Stimulated activated CD4-positive, alpha-beta T cell treated with anti-CD3 and anti-CD28 coated beads, Interleukin-15, amount 100 ng/mL, for 48 hours (primary cell): Measurements from ENCODE around the gene ZNF697.
"Not testable (repeated sequence)": the region's sequence is repeated elsewhere in the genome, so short reads cannot be mapped to it uniquely, and the experiment has no call there.

ENCODE experiments used
- DNase-seq, 2 donors: peaks; one replicate each; pipeline ENCODE4 v3.0.0-alpha.2; 2020; ENCODE audit warnings: low read depth in 2 of 2

ZNF697 gene

DNA sequence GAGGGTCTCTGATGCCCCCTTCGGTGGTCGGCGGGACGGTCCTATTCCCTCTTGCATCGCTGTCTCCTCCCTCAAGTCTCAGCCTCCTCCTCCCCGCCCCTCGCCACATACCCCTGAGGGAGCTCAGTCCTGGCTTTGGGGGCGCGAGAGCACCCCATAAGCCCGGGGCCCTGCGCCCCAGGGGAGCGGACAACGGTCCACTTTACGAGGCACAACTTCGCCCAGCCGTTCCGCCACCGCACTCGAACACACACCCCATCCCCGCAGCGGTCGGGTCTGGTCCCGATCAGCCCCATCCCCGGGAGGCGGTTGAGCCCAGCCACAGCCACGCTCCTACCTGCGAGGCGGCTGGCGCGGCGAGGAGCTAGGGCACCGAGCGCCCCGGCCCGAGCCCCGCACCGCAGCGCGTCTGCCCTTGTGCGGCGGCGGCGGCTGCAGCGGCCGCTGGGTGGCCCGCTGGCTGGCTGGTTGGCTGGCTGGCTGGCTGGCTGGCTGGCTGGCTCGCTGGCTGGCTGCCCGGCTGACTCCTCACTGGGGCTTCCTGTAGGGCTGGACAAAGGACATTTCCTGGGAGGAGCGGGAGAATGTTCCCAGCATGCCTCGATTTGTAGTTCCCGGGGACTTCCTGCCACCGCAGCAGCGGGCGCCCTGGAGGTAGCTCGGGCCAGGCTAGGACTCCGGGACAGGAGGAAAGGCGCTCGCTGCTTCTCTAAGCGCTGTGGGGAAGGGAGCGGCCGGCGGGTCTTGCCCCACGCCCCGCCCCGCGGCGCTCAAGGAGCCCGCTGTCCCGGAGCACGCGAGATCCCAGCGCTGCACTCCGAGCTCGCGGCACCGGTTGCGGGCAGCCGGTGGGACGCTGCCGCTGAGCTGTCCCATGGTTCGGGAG, at the start of gene ZNF697:
ZNF697 (minus strand) TSS at position 533 of the 886 bp plus-strand sequence. CDS start 22,166 bp downstream, outside the sequence.
- DNase-seq = peak; percentile 10 to 22

- no peak for DNase-seq
These were observed 49.5 kb upstream of the ZNF697 start for GRCh38 chr1:119697598-119697997.

DNA sequence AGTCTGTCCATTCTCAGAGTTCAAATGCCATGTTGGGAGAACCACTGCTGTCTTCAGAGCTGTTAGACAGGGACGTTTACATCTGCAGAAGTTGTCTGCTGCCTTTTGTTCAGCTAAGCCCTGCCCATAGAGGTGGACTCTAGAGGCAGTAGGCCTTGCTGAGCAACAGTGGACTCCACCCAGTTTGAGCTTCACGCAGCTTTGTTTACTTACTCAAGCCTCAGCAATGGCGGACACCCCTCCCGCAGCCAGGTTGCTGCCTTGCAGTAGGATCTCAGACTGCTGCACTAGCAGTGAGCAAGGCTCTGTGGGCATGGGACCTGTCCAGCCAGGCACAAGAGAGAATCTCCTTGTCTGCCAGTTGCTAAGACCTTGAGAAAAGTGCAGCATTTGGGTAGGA, 48.8 kb upstream of the ZNF697 start:
- DNase-seq = not testable (repeated sequence)

DNA sequence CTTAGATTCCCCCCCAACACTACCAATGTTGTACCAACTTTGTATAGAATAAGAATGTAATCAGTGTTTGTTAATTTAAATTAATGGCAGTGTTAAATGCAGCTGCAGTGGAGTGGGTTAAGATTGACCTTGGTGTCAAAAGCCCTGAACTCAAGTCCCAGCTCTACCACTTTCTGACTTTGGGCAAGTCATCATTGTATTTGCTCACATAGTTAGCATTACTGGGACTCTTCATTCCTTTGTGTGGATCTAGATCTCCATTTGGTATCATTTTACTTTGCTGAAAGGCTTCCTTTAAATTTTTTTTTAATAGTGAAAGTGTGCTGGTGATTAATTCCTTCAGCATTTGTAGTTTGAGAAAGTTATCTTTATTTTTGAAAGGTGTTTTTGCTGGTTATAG, 41.4 kb upstream of the ZNF697 start:
- DNase-seq = no peak

GRCh38 chr1:119688810-119689209, 40.7 kb upstream of the ZNF697 start:
- no peak for DNase-seq

- no peak for DNase-seq
These were observed 39.5 kb upstream of the ZNF697 start for GRCh38 chr1:119687434-119688079.

DNA sequence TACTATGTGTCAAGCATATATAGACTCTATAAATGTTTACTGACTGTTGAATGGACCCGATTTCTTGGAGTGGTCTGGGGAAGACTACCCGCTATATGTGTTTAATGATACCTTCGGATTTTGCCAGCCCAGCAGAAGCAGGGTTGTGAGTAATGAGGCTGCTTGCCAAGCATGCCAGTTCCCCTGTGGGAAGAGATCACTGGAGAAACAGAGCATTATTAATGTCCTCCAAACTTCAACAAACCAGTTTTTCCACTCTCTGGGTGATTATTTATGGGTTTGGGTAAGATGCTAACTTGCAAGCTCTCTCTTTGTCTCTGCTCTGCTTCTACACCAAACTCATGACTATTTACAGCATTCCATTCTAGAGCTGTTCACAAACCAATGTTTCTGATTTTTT, 38.6 kb upstream of the ZNF697 start:
- no peak for DNase-seq

DNA sequence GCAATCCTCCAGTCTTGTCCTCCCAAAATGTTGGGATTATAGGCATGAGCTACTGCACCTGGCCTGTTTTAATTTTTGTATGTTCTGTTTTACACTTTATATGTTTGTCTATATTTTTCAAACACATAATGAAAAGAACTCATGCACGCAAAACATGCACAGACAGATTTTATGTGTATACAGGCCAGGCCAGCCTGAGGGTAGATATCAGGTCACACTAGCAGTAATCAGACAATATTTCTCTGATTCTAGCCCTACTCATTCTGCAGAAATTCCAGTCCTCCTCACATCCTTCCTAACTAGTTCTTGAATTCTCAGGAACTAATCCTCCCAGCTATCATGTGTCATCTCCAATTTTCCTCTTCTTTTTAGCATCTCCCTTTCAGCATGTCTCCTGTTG, 35.8 kb upstream of the ZNF697 start:
- DNase-seq = no peak

GRCh38 chr1:119682141-119682540, 34.1 kb upstream of the ZNF697 start:
- DNase-seq = no peak

GRCh38 chr1:119681560-119681959, 33.5 kb upstream of the ZNF697 start:
- no peak for DNase-seq

- DNase-seq = no peak
These were observed 32.7 kb upstream of the ZNF697 start for GRCh38 chr1:119680723-119681122.

DNA sequence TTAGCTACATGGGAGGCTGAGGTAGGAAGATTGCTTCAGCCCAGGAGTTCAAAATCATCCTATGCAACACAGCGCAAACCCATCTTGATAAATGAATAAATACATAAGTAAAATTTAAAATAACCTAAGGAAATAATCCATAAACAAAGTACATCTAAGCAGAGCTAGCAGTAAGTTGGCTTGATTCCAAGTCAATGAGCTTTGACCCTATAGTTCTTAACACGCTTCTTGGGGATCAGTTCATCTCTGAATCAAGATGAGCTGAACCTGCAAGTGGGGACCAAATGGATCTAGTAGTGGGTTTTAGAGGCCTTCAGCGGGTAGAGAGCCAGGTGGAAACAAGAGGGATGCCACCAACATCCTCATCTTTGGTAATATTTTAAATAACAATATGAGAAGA, 32.1 kb upstream of the ZNF697 start:
- no peak for DNase-seq

GRCh38 chr1:119679223-119679622, 31.2 kb upstream of the ZNF697 start:
- DNase-seq = no peak

DNA sequence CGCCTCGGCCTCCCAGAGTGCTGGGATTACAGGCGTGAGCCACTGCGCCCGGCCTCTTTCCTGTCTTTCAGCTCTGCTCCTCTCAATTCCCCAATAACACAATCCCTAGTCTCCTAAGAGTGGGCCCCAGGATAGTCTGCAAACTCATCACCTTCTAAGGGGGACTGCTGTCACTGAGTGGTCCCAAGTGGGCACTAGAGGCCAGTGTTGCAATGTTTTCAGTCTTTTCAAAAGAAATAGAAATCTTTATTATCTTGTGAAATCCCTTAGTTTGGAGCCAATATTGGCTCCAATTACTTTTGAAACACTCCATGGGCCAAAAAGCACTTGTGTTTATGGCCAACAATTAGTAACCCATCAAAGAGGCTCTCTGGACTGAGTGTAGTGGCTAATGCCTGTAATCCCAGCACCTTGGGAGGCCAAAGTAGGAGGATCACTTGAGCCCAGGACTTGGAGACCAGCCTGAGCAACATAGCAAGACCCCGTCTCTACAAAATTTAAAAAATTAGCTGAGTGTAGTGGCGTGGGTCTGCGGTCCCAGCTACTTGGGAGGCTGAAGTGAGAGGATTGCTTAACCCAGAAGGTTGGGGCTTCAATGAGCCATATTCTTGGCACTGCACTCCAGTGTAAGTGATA, 28.6 kb upstream of the ZNF697 start:
- DNase-seq = no peak

DNA sequence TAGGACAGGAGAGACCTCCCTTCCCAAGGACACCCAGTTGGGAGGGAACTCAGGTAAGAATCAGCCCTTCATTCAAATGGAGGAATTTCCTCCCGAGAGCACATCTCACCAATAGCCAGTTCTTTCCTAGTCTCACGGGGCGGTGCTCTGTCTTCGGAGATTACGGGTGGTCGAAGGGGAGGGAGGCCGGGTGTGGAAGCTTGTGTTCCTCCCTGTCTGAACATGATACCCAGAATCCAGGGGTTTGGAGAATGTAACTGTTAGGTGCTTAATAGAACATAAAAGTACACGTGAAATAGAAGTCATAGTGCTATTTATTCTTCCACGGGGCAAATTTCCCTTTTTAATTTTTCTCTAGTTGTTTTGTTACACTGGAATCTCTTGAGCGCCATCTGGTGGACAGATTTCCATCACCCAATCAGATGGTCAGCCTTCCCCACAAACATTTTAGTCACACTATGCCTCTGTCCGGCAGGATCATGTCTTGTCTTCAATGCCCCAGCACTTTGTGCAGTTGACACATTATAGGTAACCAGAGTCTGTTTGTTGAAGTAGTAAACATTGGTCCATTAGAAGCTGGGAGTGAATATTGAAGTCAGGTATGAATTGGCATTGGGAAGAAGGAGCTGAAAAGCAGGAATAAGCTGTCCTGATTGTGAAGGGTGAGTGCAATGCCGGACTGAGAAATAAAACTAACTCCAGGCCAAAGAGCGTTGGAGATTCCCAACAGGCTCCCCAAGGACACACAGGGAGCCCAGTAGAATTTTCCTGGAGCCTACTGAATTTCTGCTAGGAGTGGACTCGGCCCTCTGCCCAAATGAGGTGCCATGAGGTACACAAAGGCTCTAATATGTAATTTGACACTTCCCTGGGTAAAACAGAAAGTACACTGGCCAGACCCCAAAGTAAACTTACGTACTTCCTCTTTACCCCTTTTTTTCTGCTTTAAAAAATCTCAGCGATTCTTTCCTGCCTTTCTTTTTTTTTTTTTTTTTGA, 27.6 kb upstream of the ZNF697 start:
- peak; percentile 34 to 54 for DNase-seq

- peak in 1 of 2 donors; percentile 3 for DNase-seq
These were observed 26.8 kb upstream of the ZNF697 start for GRCh38 chr1:119674835-119675289.

DNA sequence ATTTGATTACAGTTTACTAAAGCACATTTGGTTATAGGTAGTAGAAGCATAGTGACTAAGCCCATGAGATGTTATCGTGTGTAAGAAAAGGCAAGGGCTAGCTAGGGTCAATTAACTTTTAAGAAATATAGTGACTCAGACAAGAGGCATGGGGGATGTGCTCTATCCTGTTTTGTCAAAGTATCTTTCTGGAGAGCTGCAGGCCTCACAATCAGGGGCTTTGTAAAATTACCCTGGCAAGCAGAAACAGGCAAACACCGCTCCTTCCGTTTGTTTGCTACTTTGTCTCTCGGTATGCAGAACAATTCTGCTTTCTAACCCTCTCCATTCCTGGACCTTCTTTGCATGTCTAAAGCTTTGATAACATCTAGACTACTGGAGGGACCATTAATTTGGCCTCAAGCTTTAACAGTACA, 26.1 kb upstream of the ZNF697 start:
- DNase-seq = no peak

- no peak for DNase-seq
These were observed 25.3 kb upstream of the ZNF697 start for GRCh38 chr1:119673171-119673940.

DNA sequence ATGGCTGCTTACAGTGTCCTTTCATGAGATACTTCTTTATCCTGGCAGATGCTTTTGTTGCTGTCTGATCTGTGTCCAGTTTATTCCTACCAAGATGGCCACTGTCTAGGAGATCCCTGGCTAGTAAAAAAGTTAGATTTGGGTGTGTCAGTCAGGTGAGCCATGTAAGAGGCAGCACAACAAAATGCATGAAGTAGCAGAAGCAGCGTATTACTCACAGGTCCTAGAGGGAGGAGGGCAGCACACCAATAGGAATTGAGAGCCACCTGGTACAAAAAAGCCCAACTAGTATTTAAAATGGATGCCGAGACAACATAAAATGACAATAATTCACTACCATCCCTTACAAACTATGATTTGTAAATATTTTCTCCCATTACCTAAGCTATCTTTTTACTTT, 22.8 kb upstream of the ZNF697 start:
- DNase-seq = no peak

DNA sequence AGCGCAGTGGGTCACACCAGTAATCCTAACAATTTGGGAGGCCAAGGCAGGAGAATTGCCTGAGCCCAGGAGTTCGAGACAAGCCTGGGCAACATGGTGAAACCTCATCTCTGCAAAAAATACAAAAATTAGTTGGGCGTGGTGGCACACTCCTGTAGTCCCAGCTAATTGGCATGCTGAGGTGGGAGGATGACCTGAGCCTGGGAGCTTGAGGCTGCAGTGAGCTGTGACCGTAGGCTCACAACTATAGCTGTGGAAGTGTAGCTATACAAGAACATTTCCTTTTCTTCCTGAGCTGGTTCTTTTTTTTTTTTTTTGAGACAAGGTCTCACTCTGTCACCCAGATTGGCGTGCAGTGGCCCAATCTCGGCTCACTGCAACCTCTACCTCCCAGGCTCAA, 19.1 kb upstream of the ZNF697 start:
- DNase-seq = no peak

DNA sequence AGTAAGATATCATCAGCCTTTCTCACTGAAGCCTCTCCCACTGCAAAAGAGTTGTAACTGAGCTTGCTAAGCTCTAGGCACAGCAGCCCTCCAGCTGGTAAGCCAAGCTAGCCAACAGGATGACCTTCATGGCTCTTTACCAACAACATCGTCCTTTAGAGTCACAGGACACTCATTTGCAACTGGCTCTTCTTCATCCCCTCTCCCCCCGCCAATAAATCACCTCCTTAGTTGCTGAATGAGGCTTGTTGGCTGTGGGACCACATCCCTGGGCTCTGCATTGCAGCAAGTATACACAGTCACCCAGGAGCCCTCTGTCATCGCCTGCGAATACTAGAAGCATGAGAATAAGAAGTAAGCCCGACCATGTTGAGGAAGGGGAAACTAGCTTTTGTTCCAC, 16.0 kb upstream of the ZNF697 start:
- no peak for DNase-seq
